ENCODE measurements around the gene TLCD1.
"Not testable (repeated sequence)": the region's sequence is repeated elsewhere in the genome, so short reads cannot be mapped to it uniquely, and the experiment has no call there.

TLCD1 gene

DNA sequence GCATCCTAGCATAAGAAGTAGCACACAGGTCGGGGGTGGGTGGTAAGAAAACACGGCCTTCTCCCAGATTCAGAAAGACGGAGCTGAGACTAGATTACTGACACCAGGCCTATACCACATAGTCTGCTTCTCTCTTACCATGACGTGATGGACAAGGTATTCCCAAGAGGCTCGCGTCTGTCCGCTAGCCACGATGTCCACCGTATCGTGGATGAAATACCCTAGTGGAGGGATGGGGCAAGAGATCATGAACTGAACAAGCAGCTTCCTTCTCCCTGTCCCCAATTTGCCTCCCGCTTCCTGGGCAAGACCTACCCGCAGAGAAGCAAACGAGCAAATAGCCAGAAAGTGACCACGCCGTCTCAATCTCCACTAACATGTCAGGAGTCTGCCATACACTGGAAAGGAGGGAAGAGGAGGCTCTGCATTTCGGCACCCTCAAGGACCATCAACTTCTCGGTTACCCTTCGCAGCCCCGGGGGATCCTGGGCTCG lies 820 bp downstream of the TLCD1 start:
- no peak for DNase-seq (ENCODE audit: insufficient read length, low spot score)
- no peak for TF ChIP-seq CTCF (IDR thresholded peaks at IDR 0.05; ENCODE audit: insufficient read depth, missing control alignments)
- FAIRE-seq, result no peak

DNA sequence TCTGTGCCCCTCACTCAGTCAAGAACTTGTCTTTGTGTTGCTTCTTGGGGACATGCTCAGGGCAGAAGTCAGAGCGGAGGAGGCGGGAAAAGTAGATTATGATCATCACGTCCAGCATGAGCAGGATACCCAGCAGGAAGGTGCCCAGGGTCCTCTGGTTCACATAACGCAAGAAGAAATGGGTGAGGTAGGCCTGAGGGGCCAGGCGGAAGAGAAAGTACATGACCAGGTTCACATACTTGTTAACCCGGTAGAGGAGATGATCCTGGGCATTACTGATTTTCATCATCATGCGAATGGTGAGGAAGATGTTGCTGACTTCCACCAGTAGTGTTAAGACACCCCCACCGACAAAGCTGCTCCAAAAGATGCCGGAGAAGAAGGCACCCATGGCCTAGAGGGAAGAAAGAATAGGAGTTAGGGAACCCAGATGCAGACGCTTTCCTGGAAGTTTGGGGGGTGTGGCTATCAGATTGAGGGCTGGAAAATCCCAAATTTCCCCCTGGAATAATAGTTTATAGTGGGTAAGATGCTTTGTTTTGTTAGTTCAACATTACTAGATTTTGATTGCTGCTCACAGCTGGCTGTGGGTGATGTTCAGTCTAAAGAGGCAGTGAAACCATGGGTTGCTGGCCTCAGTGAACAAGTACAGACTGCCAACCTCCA lies 1.4 kb downstream of the TLCD1 start:
- FAIRE-seq (no peak), DNase-seq (ENCODE audit: insufficient read length, low spot score) (no peak)
- TF ChIP-seq CTCF (IDR thresholded peaks at IDR 0.05; ENCODE audit: insufficient read depth, missing control alignments), result no peak

DNA sequence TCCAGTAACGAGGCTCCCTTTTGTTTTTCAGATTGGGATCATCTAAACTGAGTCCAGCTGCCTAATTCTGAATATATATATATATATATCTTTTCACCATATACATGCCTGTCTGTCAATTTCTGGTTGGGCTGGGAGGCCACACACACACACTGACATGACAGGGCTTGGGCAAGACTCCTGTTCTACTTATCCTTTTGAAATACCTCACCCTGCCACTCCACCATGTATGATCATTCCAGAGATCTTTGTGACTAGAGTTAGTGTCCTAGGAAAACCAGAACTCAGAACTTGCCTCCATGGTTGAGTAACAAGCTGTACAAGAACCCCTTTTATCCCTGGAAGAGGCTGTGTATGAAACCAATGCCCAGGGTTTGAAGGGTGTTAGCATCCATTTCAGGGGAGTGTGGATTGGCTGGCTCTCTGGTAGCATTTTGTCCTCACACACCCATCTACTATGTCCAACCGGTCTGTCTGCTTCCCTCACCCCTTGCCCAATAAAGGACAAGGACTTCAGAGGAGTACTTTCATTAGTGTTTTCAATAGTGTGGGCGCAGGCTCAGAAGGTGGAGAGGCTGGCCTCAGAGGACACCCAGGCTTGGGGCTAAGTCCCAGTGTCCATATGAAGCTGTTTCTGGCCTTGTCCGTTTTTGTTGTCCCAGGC lies 2.1 kb downstream of the TLCD1 start:
- FAIRE-seq; DNase-seq (ENCODE audit: insufficient read length, low spot score): not testable (repeated sequence)

GRCh38 chr17:28723159-28723835 lies 2.7 kb downstream of the TLCD1 start:
- FAIRE-seq (no peak), DNase-seq (ENCODE audit: insufficient read length, low spot score) (no peak)
- no peak for TF ChIP-seq CTCF (IDR thresholded peaks at IDR 0.05; ENCODE audit: insufficient read depth, missing control alignments)

GRCh38 chr17:28722417-28723158 lies 3.4 kb downstream of the TLCD1 start:
- no peak for FAIRE-seq
- no peak for TF ChIP-seq CTCF (IDR thresholded peaks at IDR 0.05; ENCODE audit: insufficient read depth, missing control alignments)

DNA sequence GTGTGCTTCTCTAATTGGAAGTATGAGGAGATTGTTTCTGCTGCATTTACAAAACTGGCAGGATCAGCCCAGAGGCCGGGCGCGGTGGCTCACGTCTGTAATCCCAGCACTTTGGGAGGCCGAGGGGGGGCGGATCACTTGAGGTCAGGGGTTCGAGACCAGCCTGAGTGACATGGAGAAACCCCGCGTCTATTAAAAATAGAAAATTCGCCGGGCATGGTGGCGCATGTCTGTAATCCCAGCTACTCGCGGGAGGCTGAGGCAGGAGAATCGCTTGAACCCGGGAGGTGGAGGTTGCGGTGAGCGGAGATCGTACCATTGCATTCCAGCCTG lies 5.1 kb downstream of the TLCD1 start:
- not testable (repeated sequence) for FAIRE-seq; DNase-seq (ENCODE audit: insufficient read length, low spot score)

More at GRCh38 chr17:28722417-28723158, 3.4 kb downstream of the TLCD1 start:
- DNase-seq (ENCODE audit: insufficient read length, low spot score), result no peak

- DNase-seq (ENCODE audit: insufficient read length, low spot score) (no peak), FAIRE-seq (no peak)
- TF ChIP-seq CTCF (IDR thresholded peaks at IDR 0.05; ENCODE audit: insufficient read depth, missing control alignments), result no peak
Measured at GRCh38 chr17:28720247-28720996, 5.6 kb downstream of the TLCD1 start.

All from D721Med (cell line).